GM19452 (cell line): ENCODE data around the gene SH3PXD2A.

Source experiments
- ATAC-seq: cut with Tn5 transposase; IDR thresholded peaks from one replicate; pipeline ENCODE4 v1.9.1; 2021; ENCODE audit not compliant: unreplicated experiment

The SH3PXD2A gene

DNA sequence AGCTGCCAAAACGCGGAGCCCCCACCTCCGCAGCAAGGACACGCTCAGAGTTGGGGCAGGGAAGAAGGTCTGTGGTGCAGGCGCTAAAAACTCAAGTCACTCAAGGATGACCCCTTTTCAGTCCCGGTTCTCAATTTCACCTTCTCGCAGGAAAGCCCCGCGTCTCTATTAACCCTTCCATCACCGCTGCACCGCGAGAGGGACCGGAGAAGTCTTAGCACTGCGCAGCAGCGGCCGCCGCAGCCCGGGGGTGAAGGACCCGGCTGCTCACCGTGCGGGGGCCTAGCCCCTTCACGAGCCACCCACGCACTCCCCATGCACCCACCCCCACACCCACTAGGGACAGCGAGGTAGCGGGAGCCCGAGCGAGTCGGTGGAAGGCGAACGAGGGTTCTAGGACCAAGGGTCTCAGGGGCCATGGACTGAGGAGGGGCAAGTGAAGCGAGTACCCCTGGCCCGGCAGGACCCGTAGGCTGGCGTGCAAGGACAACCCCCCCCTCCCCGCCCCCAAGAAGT is 162.9 kb downstream of the SH3PXD2A start:
- peak; percentile 53 for ATAC-seq

- peak; percentile 25 for ATAC-seq
Observed at GRCh38 chr10:103691723-103692435, 163.5 kb downstream of the SH3PXD2A start.

DNA sequence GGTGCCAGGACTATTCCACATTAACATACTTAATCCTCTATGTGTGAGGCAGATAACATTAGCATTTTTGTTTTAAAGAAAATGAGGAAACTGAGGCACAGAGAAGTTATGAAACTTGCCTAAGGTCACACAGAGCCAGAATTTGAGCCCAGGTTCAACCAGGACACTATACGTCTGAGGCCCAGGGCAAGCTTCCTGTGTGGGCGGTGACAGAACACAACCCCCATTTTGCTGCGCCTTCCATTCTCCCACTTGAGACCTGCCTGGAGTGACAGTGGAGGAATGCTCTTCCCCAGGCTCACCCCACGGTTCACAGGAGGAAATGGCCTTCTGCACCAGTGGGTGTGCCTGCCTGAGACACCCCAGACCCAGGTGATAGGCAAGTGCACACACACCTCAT is 164.1 kb downstream of the SH3PXD2A start:
- ATAC-seq, result no peak

GRCh38 chr10:103690281-103690680 is 165.1 kb downstream of the SH3PXD2A start:
- ATAC-seq, result no peak

GRCh38 chr10:103688491-103688890 is 166.9 kb downstream of the SH3PXD2A start:
- no peak for ATAC-seq

DNA sequence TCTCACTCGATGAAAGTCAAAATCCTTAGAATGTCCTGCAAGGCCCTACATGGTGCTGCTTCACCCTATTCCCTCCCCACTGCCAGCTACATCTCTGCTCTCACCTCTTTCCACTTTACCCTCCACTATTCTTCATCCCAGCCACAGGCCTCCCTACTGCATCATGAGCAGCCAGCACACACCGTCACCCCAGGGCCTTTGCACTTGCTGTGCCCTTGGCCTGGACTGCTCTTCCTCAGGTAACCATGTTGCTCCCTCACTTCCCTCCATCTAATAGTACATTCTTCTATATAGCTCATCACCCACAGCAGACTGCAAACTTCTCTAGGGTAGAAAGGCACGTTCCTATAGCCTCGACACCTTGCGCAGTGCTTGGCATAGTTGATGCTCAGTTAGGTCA is 167.7 kb downstream of the SH3PXD2A start:
- ATAC-seq, result no peak

- no peak for ATAC-seq
Observed at GRCh38 chr10:103687172-103687571, 168.2 kb downstream of the SH3PXD2A start.

GRCh38 chr10:103685880-103686669 is 169.3 kb downstream of the SH3PXD2A start:
- ATAC-seq, result peak; percentile 58

- ATAC-seq, result no peak
Observed at GRCh38 chr10:103683851-103684250, 171.5 kb downstream of the SH3PXD2A start.

DNA sequence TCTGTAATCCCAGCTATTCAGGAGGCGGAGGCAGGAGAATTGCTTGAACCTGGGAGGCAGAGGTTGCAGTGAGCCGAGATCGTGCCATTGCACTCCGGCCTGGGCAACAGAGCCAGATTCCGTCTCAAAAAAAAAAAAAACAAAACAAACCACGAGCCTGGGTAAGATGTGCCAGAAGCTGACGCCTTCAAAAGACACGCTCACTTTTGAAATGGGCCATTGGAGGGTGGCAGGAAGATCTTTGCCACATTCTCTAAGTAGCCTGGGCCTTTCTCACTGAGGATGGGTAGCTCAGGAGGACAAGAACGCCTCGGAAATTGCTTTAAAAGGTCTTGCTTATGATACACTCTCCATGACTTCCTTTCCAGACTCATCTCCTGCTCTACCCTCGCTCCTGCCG is 172.7 kb downstream of the SH3PXD2A start:
- no peak for ATAC-seq

GRCh38 chr10:103681617-103682399 is 173.6 kb downstream of the SH3PXD2A start:
- no peak for ATAC-seq

DNA sequence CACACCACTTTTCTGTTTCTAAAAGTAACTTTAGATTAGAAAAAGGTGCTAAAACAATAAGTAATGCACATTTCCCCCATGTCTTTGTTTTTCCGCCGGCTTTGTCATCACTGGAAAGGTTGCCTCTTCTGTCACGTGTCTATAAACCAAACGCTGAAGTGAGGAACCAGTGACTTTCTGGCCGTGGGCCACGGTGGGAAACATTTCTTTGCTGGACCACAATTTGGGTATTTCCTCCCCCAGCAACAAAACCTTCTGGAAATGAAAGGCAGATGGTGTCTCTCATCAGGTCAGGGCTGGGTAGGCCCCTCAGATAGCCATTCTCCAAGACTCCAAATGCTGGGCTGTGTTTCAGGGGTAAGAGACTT is 174.5 kb downstream of the SH3PXD2A start:
- ATAC-seq, result no peak

GRCh38 chr10:103679096-103679790 is 176.1 kb downstream of the SH3PXD2A start:
- ATAC-seq, result peak; percentile 79

- peak; percentile 79 for ATAC-seq
Observed at GRCh38 chr10:103678178-103678526, 177.2 kb downstream of the SH3PXD2A start.

DNA sequence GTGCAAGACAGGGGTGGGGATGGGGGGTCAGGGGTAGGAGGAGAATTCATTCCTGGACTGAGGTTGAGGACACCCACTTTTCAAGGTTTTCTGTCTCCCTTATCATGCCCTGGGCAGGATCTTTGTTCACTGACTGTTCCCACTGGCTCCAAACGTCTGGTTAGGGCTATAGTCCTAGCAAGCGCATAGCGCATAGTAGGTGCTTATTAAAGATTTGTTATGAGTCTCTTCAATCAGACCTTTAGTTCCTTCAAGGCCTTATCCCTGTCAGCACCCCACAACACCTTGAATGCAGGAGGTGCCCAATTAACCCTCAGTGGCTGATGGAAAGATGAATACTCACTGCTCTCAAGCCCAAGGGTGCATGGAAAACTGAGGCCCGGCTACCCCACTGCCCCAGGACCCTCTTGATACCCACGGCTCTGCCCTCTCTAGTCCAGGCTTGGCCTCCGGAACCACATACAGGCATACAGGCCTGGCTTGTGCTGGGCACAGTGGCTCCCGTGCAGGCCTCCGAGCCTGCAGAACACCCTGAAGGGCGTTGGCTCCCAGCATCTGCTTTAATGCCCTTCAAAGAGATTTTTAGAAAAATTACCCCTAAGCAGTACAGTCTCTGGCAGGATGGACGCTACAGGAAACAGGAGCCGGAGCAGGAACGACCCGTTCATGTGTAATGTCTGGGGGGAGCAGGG is 177.7 kb downstream of the SH3PXD2A start:
- no peak for ATAC-seq

DNA sequence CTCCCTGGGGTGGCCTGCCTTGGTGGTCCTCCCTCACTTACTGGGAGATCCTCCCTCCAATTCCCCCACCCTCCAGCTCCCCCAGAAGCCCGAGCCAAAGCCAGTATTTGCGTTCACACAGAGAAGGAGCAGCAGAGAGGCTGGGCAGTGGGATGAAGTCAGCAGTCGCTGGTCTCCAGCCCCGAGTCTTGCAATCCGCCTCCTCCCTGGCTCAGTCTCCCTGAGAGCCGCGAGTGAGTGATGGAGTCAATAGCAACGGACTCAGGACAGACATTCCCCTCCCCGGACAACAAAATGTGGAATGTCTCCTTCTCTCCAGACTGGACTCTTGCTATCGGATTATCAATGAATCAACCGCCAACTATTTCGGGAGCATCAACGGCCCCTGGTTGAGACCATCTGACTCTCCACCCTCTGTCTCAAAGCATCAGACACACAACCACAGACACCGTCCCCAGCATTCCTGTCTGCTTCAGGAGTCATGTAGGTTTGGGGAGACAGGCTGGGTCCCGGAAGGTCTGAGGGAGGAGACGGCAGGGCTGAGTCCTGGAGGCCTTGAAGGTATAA is 178.4 kb downstream of the SH3PXD2A start:
- no peak for ATAC-seq

GRCh38 chr10:103676058-103676785 is 179.2 kb downstream of the SH3PXD2A start:
- no peak for ATAC-seq

- no peak for ATAC-seq
Observed at GRCh38 chr10:103673606-103674005, 181.8 kb downstream of the SH3PXD2A start.

DNA sequence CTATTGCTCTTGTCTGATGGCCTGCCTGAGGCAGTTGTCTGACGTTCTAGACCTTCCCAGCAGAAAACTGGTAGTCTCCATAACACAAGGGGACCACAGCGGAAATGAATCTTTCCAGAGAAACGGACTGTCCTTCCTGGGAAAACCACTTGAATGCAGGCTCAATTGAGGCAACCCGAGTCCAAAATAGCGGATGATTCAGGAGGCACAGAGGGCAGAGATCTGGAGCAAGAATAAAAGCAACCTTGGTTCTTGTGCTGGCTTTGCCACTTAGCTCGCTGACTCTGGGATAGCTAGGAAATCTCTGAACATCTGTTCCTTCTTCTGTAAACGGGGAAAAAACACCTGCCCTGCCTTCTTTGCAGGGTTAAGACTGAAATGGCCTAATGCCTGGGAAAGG is 183.0 kb downstream of the SH3PXD2A start:
- ATAC-seq, result no peak
